Measurements from ENCODE around the gene GRN.
"Not testable (repeated sequence)": the region's sequence is repeated elsewhere in the genome, so short reads cannot be mapped to it uniquely, and the experiment has no call there.

Gene GRN

DNA sequence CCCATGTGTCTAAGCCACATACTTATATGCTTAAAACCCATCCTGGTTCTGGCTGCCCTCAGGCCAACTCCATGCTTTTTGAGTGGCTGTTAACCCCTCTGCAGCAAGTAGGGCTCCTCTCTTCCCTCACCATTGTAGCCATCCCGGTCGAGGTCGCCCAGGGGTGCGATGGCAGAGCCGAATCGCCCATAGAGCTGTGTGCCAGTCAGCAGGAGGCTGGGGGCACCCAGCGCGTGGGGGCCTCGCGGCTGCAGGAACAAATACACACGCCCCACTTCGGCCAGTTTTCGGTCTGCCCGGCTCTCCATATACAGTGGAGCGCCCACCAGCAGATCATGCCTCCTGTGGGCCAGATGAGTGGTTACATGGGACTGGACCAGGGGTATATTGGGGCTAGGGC lies 38.3 kb downstream of the GRN start:
- no peak for DNase-seq (ENCODE audit: low read depth)

DNA sequence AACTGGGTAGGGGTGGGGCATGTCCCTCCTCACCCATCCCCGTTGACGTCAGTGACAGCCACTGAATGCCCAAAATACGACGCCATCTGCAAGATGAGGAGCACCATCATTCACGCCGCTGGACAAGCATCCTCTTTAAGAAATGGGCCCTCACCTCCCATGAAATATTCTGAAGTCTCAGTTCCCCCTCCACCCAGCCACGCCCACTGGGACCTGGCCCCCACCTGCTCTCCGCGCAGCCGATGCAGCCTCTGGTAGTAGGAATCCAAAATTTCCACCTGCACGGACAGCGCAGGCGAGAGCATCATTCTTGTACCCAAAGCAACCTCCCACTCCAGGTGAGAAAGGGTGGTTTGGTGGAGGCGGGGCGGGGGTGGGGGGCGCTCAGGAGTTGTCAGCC lies 38.8 kb downstream of the GRN start:
- DNase-seq (ENCODE audit: low read depth) = no peak

DNA sequence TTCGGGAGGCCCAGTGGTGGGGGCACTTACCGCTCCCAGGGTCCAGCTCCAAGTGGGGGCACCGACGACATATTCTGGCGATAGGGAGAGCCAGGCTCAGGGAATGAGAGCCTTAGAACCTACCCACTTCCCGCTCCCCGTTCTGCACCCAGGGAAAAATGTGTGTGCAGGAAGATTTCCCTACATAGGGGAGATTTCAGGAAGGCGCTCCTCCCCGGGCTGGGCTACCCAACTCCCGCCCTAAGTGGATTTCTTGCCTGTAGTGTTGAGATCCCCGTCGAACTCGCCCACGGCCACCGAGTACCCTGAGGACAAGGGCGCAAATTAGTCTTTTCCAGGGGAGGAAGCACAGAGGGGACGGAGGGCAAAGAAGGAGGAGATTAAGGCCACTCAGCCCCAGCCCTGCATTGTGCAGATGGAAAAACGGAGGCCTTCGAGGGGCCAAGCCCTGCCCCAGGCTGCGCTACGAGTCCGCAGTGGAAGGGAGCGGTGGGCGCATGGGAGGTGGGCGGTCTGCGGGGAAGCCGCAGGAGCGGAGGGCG lies 39.2 kb downstream of the GRN start:
- DNase-seq (ENCODE audit: low read depth) = no peak

DNA sequence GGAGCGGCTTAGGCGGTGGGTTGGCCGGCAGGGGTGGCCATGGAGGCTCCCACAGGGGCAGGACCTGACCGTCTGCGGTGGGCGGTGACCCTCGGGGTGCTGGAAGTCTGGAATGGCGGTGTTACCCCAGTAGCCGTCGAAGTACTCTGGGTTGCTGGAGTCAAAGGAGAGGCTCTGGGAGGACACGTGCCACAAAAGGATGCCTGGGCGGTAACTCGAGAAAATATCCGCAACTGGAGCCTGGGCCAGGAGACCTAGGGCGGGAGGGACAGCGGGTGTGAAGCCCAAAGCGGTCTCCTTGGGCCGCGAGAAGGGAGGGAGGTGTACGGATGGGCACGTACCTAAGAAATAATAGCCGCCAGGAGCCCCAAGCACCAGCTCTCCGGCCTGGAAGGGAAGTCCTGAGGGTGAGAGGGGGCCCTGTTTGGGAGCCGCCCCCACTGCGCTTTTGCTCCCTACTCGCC lies 39.8 kb downstream of the GRN start:
- no peak for DNase-seq (ENCODE audit: low read depth)

DNA sequence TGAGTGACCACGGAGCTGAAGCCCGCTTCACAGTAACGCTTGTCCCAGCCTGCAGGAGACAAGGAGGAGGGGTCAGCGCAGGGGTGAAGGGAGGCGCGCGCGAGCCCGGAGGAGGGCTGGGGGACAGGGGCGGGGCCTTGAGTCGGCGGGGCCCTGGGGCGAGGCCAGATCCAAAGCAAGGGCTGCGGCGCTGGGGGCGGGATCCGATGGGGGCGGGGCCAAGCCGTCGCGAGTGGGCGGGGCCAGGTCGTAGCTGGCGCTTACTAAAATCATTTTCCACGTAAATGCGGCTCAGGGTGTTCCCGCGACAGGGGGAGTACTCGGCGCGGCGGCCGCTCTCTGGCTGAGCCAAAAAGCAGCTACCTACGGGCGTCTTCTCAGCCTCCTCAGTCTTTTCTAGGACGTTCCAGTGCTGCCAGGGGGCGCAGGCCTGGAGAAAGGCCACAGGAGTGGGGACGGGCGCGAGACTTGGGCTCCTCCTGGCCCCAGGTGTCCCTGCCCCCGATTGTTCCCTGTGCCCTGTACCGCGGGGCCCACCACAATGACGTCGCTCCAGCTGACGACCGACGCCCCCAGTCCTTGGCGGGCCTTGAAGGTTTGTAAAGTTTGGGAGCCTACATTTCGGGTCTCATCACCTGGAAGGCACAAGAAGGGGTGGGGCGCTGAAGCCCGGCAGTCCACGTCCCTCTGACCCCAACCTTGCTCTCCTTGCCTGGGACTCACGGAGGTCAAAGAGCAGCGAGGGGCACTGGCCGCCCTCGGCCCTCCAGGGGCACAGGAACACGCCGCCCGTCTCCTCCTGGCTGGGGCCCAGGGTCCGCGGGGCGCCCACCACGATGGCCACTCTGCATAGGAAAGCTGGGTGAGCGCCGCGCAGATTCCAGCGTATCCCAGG lies 40.4 kb downstream of the GRN start:
- DNase-seq (ENCODE audit: low read depth) = peak; percentile 42

DNA sequence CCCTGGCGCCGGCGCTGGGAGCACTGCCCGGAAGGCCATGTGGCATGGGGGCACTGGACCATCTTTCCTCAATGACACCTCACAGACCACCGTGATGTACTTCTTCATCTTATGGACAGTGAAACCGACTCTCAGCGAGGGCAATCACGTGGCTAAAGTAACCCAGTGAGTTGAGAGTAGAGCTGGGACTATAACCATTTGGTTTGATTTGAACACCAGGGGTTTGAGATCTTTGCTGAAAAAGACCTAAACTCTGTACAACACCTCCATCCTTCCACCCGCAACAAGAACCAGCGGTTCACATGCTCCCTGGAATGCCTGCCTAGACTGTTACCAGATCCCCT lies 41.1 kb downstream of the GRN start:
- DNase-seq (ENCODE audit: low read depth) = no peak

DNA sequence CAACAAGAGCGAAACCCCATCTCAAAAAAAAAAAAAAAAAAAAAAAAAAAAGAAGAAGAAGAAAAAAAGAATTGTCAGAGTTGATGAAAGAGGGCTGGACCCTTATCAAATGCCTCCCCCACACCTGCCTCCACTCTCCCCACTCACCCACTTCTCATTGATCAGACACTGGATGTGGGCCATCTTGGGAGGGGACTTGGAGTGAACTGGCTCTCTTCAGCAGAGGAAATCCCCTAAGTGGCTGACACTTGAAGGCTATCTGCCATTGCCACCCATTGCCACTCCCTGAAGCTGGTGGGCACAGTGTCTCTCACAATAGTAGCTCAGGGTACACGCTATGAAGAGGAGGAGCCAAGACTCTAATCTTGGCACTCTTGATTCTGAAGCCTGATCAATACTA lies 42.7 kb downstream of the GRN start:
- no peak for DNase-seq (ENCODE audit: low read depth)

DNA sequence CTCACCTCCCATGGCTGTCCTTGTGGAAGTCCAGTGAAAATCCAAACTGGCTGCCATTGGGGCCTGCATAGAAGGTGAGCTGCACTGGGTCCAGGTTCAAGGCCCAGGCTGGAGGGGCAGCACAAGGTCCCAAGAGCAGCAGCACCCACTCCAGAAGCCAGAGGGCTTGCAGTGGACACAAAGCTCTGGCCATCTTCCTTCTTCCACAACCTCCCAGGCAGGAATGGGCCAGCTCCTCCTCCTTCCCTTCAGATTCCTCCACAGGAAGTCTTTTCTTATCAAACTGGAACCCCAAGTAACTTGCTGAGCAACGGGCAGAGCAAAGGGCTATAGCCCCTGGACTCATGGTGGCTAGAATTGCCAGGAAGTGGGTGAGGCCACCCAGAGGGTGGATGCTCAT lies 44.2 kb downstream of the GRN start, which contains the start of gene ITGA2B:
TSS of gene ITGA2B (minus strand) at position 369 of the 400 bp plus-strand sequence. CDS start at position 193, 176 bp downstream.
- DNase-seq (ENCODE audit: low read depth) = no peak

DNA sequence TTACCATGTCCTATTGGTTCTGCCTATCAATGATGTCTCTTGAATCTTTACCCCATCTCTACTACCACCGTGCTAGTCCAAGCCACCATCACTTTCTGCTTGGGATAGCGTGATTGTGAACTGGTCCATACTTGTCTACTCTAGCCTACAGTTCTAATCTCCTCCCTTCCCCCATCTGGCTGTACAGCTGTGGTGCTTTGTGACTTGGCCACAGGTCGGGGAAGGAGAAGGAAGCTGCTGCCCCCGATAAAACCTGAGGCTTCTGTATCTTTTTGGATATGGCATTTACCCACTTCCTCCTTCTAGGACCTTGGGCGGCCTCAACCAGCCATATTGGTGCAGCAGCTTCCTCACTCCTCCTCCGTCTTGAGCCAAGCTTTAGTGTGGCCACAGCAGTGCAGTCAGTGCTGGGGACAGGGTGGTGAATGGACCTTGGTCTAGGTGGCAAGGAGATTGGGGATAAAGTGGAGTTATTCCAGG lies 44.7 kb downstream of the GRN start:
- no peak for DNase-seq (ENCODE audit: low read depth)

DNA sequence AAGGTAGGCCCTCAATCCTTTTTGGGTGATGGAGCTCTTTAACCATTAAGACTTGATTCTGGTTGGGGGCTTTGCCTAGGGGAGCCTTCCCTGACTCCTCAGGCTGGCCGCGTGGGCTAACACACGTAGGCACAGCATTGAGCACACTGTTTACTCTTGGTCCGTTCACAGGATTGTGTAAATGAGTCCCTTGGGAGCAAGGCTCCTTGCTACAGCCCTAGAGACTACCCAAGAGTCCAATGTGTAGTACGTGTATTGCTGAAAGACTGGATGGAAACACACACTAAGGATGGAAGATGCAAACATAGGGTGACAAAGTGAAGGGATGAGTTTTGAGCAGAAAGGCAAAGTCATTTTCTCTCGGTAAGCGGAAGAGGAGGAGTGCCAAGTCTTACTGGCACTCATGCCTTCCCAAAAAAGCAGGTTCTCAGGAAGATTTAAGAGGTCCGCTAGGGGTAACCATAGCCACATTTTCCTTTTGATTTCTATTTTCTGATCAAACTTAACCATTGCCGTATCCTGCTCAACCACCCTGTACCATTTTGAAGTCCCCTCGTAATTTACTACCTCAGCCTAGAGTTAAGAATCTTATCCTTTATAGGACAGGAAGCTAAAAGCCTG lies 45.3 kb downstream of the GRN start:
- DNase-seq (ENCODE audit: low read depth) = no peak

DNA sequence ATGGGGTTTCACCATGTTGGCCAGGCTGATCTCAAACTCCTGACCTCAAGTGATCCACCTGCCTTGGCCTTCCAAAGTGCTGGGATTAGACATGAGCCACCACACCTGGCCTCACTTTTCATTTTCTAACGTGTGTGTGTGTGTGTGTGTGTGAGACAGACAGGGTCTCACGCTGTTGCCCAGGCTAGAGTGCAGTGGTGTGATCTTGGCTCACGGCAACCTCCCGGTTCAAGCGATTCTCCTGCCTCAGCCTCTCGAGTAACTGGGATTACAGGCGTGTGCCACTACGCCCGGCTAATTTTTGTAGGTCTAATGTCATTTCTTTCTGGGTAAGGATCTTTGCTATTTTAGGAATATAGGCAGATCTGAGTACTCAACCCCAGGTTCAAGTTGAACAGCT lies 49.0 kb downstream of the GRN start:
- not testable (repeated sequence) for DNase-seq (ENCODE audit: low read depth)

DNA sequence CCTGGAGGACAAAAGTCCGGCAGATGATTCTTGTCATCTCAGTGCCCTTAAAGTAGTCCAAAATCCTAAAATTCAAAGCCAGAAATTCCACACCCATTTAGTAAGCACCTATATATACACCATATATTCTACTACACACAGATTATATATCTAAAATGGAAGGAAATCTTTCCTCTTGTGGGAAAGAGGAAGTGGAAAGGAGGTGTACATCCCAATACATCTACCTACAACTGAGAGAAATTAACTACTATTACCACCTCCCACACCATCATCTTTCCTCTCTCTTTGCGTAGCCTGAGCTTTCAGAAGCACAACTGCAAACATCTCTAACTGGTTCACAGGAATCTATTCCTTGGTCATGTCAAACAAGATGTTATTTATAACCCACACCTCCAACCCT lies 49.7 kb downstream of the GRN start:
- DNase-seq (ENCODE audit: low read depth) = no peak

DNA sequence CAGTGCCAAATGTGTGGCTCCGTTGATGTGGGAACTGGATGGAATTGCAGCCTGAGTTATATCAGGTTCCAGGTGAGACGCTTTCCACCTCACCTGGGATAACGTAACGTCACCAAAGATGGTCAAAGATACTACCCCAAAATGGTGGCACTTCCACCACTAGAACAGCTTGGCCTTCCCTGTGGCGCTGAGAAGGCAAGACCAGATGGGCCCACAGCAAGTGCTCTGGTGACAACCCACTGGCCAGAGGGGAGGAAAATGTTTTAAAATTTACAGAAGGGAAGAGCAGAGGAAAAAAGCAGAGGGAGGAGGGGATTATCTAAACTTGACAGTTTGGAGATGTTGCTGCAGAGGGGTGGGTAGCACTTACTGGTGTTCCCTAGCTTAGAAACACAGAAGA lies 51.8 kb downstream of the GRN start:
- DNase-seq (ENCODE audit: low read depth) = no peak

DNA sequence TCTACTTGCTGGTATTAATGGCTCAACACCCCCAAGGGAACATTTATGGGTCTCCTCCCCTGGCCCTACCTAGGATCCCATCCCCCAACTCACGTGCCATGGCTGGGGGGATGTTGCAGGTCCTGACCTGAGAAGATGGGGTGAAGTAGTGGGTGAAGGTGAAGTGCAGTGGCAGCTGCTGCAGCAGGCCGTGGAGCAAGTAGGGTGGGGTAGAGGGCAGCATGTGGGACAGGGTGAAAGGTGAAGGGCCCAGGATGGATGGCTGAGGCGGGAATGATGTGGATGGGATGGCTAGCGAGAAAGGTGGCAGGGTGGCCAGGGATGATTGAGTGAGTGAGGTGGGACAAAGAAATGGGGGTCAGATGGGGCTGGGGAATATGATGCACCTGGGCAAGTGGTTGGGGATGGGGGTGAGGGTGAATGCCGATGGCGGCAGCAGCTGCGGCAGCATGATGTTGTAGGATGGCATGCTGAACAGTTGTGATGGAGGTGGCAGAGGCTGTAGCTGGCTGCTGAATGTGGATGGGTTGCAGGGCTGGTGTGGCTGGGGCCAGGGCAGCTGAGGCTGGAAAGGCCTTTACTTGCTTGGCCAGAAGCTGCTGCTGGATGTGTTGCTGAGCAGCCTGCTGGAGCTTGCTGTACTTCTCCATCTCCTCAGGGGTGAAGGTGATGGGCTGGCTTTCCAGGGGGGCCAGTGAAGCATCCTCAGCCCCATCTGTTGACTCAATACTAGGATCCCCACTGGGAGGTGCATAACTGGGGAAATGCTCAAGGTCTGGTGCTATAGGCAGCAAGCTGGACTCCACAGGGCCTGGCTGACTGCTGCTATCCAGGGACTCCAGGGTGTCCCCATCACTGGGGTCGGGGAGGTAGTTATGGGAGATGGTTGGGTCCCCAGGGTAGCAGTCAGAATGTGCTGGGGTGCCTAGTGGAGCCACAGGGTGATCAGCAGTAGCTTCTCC lies 52.7 kb downstream of the GRN start:
- DNase-seq (ENCODE audit: low read depth) = no peak

DNA sequence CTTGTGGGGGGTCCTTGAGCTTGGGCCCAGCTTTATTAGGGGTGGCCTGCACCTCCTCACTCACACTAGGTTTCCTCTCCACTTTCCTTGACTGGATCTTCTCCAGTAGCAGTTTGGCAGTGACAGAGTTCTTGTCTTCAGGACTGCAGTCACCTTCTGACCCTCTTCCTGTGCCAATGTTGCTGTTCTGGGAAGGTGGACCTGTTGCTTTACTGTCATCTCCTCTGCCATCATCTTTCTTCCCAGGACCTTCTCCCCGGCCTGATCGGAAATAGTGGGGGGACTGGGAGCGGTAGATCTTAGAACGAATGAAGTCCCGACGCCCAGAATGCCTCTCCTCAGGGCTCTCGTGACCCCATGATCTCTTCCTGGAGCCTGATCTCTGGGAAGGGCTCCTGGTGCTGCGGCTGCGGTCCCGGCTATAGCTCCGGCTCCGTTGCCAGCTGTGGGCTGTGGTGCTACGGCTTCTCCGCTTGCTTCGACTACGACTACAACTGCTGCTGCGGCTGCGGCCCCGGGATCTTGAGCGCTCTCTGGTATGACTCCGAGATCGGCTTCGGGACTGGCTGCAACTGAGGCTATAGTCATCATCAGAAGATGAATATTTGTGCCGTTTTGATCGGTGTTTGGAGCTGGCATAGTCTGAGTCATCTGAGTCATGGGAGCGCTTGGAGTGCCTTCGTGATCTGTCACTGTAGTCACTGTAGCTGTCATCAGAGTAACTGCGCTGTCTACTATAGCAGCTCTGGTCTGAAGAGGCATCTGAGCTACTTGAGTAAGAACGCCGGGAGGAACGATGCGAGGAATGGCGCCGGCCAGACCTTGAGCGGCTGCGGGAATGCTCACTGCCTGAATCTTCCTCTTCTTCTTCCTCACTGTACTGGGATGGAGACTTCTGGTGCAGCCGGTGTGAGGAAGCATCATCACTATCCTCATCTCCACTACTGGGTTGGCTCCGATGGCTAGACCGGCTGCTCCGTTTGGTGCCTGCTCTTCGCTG lies 53.9 kb downstream of the GRN start:
- DNase-seq (ENCODE audit: low read depth) = no peak

DNA sequence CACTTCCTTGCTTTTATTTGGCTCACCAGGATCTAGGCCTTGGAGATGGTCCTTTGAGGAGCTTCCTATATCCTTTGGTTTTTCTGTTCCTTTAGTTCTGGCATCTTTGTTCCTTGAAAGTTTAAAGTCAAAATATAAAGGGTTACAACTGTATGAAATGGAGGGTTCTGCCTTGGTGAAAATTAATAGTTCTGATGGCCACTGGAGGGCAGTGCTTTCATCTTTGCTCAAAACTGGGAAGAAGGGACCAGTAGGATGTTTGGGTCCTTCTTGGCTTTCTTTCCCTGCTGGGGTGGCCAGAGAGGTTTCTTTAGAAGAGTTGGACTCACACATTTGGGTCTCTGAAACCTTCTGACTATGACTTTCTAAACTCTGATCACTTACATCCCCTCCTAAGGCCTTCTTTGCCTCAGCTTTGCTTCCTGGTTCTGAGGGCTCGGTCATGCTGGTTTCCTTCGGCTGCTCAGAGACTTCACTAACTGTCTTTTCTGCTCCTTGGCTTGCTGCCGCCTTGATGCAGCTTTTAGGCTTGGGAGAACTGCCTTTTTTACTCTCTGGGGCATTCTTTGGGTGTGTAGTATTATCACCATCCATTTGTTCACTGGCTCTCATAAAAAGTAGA lies 55.2 kb downstream of the GRN start:
- DNase-seq (ENCODE audit: low read depth) = peak; percentile 22

Measured in fibroblast of the conjunctiva (primary cell).